Lung (tissue), 12 donors: ENCODE data around the gene MRPL42. TPM values are rescaled to one million over a fixed set of nuclear protein-coding genes. Genes with fewer than 3 reads are reported as not detected.
A peak's percentile ranks its signal among the peaks of the same experiment; 100 is the strongest.

Source experiments
- ATAC-seq: fragments of 200-7000 bp; cut with Tn5 transposase; one replicate; pipeline ENCODE4 v1.9.1; 2020; ENCODE audit warnings: moderate number of reproducible peaks; ENCODE audit not compliant: insufficient read depth, low FRiP score
- DNase-seq, 3 donors: peaks; one replicate each; pipeline ENCODE4 v3.0.0-alpha.2; 2013 to 2017
- H3K27ac ChIP-seq, 2 donors: one replicate each; pipeline ENCODE4 v1.5.1; 2013; ENCODE audit warnings: mild to moderate bottlenecking in 2 of 2, moderate library complexity in 2 of 2, control low read depth in 1 of 2, inconsistent platforms in 1 of 2, low read depth in 1 of 2, low read length in 1 of 2
- H3K27me3 ChIP-seq, 3 donors: one replicate each; pipeline ENCODE4 v1.5.1; 2013; ENCODE audit warnings: low read length in 2 of 3; ENCODE audit not compliant: control insufficient read depth in 3 of 3, insufficient read depth in 3 of 3
- H3K36me3 ChIP-seq, 4 donors: one replicate each; pipeline ENCODE4 v1.5.1; 2013; ENCODE audit warnings: low read length in 4 of 4, mild to moderate bottlenecking in 1 of 4, moderate library complexity in 1 of 4; ENCODE audit not compliant: control insufficient read depth in 4 of 4, insufficient read depth in 4 of 4
- H3K4me1 ChIP-seq, 5 donors: one replicate each; pipeline ENCODE4 v1.5.1; 2013; ENCODE audit warnings: low read length in 5 of 5, mild to moderate bottlenecking in 2 of 5, moderate library complexity in 1 of 5; ENCODE audit not compliant: control insufficient read depth in 5 of 5, insufficient read depth in 5 of 5
- H3K4me3 ChIP-seq: one replicate; pipeline ENCODE4 v1.5.1; 2013; ENCODE audit warnings: mild to moderate bottlenecking, control low read depth, moderate library complexity
- H3K9ac ChIP-seq, 2 donors: one replicate each; pipeline ENCODE4 v1.5.1; 2013; ENCODE audit warnings: low read length in 2 of 2, control low read depth in 1 of 2; ENCODE audit not compliant: insufficient read depth in 1 of 2
- H3K9me3 ChIP-seq, 4 donors: one replicate each; pipeline ENCODE4 v1.5.1; 2013; ENCODE audit warnings: low read length in 3 of 4, mild to moderate bottlenecking in 1 of 4, moderate library complexity in 1 of 4; ENCODE audit not compliant: control insufficient read depth in 4 of 4, insufficient read depth in 3 of 4
- CTCF ChIP-seq: IDR thresholded peaks from 2 replicates; pipeline ENCODE4 v1.5.1; 2012; ENCODE audit warnings: mild to moderate bottlenecking; ENCODE audit errors: control extremely low read depth, extremely low read depth
- WGBS, 2 donors: extraction: QIAGEN DNeasy Blood & Tissue Kit; methylation state at CpG; one replicate each; pipeline ENCODE4 v1.1.7; 2013; 5-methylcytosine and 5-hydroxymethylcytosine counted together
- polyA plus RNA-seq, 2 donors: library from polyadenylated mRNA; stranded (reverse); fragments of 200-250 nt; gene quantifications; one replicate each; pipeline ENCODE4 v1.2.1, GENCODE V29; 2013
- total RNA-seq, 2 donors: library from RNA; depleted of rRNA in 1 of 2; stranded (reverse); fragments of >200 nt in 1 of 2; gene quantifications; one replicate each; pipeline ENCODE4 v1.2.1, GENCODE V29; 2014 to 2021
- donor health status: control.
- donor health status: control.
- donor health status: Bipolar disorder and iron deficiency.
- donor health status: healthy.
- donor health status: DM: yes; HTN: yes; CAD: no.

Gene MRPL42
- total and polyA plus RNA-seq, 4 donors: 27.5 to 65.7 (median 43.6) TPM

GRCh38 chr12:93533310-93533709 lies 66.0 kb downstream of the MRPL42 start:
- H3K27ac ChIP-seq: no peak overlapping the region
- WGBS, 2 donors: 72 to 91% methylated on average over 5 of the region's 5 CpGs
- H3K36me3 ChIP-seq: no peaks in the 10 kb centered on the region
- no peak overlapping the region for H3K9ac ChIP-seq
- H3K4me3 ChIP-seq: no peak overlapping the region
- ATAC-seq (no peak), DNase-seq (no peak)
- H3K4me1 ChIP-seq: peaks cover 0 to 5% (median 0%) of the 10 kb centered on the region in 5 donors
- no peaks in the 10 kb centered on the region for H3K27me3 ChIP-seq
- TF ChIP-seq CTCF: no peak
- H3K9me3 ChIP-seq: no peaks in the 10 kb centered on the region

DNA sequence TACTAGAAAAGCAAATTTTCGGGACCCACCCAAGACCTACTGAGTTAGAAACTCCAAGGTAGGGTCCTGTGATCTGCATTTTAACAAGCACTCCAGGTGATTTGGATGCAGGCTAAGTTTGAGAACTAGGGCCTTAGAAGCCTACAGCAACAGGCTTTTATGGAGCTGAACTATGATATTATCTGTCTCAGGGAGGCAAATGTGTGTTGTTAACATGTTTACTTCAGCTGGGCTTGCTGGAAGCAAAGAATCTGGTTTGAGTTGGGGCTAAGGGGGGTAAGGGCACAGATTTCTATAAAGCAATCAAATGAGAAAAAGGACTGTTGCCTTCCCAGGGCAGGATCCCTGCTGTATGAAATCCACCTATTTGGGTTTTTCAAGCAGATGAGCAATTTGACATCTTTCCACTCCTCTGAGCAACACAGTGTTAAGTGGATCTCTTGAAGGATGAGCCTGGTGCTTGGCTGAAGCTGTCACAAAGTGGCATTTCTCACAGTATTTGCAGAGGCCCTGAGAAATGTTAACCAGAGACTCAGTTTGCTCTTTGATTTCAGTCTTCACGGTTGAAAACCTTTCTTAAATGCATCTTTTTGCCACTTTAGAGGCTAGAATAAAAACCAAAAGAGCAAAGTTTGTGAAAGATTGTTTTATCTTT lies 68.9 kb downstream of the MRPL42 start:
- Histone ChIP-seq H3K9me3 (no peaks in the 10 kb centered on the region), H3K27me3 (no peaks in the 10 kb centered on the region), H3K4me3 (no peak overlapping the region), H3K36me3 (no peaks in the 10 kb centered on the region), H3K9ac (no peak overlapping the region), H3K4me1 (peaks cover 0 to 5% (median 0%) of the 10 kb centered on the region in 5 donors), H3K27ac (no peak overlapping the region)
- DNase-seq (no peak), ATAC-seq (no peak)
- WGBS, 2 donors: 74 to 80% methylated on average over 2 of the region's 2 CpGs
- no peak for TF ChIP-seq CTCF

GRCh38 chr12:93536766-93537488 lies 69.6 kb downstream of the MRPL42 start:
- Histone ChIP-seq H3K36me3 (no peaks in the 10 kb centered on the region), H3K4me3 (no peak overlapping the region), H3K9ac (no peak overlapping the region), H3K27ac (peak overlapping the region in 1 of 2 donors; percentile 46), H3K9me3 (no peaks in the 10 kb centered on the region), H3K27me3 (no peaks in the 10 kb centered on the region), H3K4me1 (peaks cover 0 to 5% (median 2%) of the 10 kb centered on the region in 5 donors)
- no peak for ATAC-seq
- peak in 1 of 3 donors; percentile 23 for DNase-seq
- WGBS, 2 donors: 38 to 51% methylated on average over 5 of the region's 5 CpGs
- TF ChIP-seq CTCF: no peak
